A549 (cell line): Measurements from ENCODE around the gene PLA2G2E. TPM values are rescaled to one million over a fixed set of nuclear protein-coding genes. Genes with fewer than 3 reads are reported as not detected.

Experiments
- ATAC-seq, 2 experiments: fragments of 200-7000 bp in 1 of 2; fragments of >200 bp in 1 of 2; cut with Nextera tagmentation in 1 of 2; cut with Tn5 transposase in 1 of 2; 3 replicates each; pipeline versions ENCODE4 v1.8.0 to v1.9.1; 2018 to 2020; ENCODE audit warnings: mild to moderate bottlenecking in 1 of 2, moderate library complexity in 1 of 2
- CTCF ChIA-PET: fragments of 300-600 bp; sonication (Branson Sonifier 250); formaldehyde crosslinking; extraction: SDS; loops from one replicate; lab custom pipeline; 2021; ENCODE audit warnings: antibody characterized with exemption, inconsistent platforms; lab: Yijun Ruan, JAX
- POLR2A ChIA-PET: fragments of 350-600 bp; formaldehyde crosslinking; extraction: SDS; loops from one replicate; lab custom pipeline; 2021; ENCODE audit warnings: antibody characterized with exemption, inconsistent platforms; lab: Yijun Ruan, JAX
- DNase-seq, 2 experiments: peaks; one replicate each; pipeline versions ENCODE4 v3.0.0 to v3.0.0-alpha.2; 2011 to 2016; ENCODE audit warnings: low read depth in 1 of 2, low spot score in 1 of 2
- FAIRE-seq: peaks from 2 replicates; lab custom pipeline; 2011; peaks lifted over from hg19 to GRCh38; lab: Jason Lieb, UNC
- H3K27ac ChIP-seq, 2 experiments: fragments of >200 bp; sonication (Bioruptor Twin); formaldehyde crosslinking; 3 replicates each; pipeline ENCODE4 v1.5.1; 2016 to 2017
- H3K4me1 ChIP-seq: fragments of >200 bp; sonication (Bioruptor Twin); formaldehyde crosslinking; 3 replicates; pipeline ENCODE4 v1.6.1; 2016
- H3K4me2 ChIP-seq: fragments of >200 bp; sonication (Bioruptor Twin); formaldehyde crosslinking; 3 replicates; pipeline ENCODE4 v1.6.1; 2016
- H3K4me3 ChIP-seq: fragments of >200 bp; sonication (Bioruptor Twin); formaldehyde crosslinking; 3 replicates; pipeline ENCODE4 v1.5.1; 2016
- H3K9me3 ChIP-seq: fragments of >200 bp; sonication (Bioruptor Twin); formaldehyde crosslinking; 3 replicates; pipeline ENCODE4 v1.6.1; 2016
- CBX8 ChIP-seq: fragments of 200-600 bp; sonication (generic); IDR thresholded peaks from 2 replicates; pipeline ENCODE4 v1.6.1; 2016
- EHMT2 ChIP-seq: fragments of 200-600 bp; sonication (generic); IDR thresholded peaks from 2 replicates; pipeline ENCODE4 v1.6.1; 2016; ENCODE audit warnings: antibody characterized with exemption, low read depth, mild to moderate bottlenecking, moderate library complexity
- EP300 ChIP-seq, 2 experiments: fragments of >200 bp; sonication (Bioruptor Twin); formaldehyde crosslinking; IDR thresholded peaks; 2 replicates in 1 of 2; 3 replicates in 1 of 2; pipeline ENCODE4 v1.6.1; 2016 to 2017
- ESRRA ChIP-seq: fragments of 150-350 bp; IDR thresholded peaks from 2 replicates; pipeline ENCODE4 v1.6.1; 2014; ENCODE audit warnings: mild to moderate bottlenecking, low read length, borderline replicate concordance
- FOSB ChIP-seq: fragments of 250-450 bp; sonication (Bioruptor Pico); IDR thresholded peaks from 2 replicates; pipeline ENCODE4 v1.5.0; 2020; ENCODE audit warnings: mild to moderate bottlenecking, moderate library complexity
- KDM5A ChIP-seq: fragments of 200-600 bp; sonication (generic); IDR thresholded peaks from 2 replicates; pipeline ENCODE4 v1.6.1; 2016; ENCODE audit warnings: antibody characterized with exemption, mild to moderate bottlenecking
- MAFK ChIP-seq: fragments of 450-650 bp; IDR thresholded peaks from 2 replicates; pipeline ENCODE4 v1.6.1; 2014; ENCODE audit not compliant: partially characterized antibody
- NPAS2 ChIP-seq: fragments of 250-450 bp; sonication (Bioruptor Pico); IDR thresholded peaks from 2 replicates; pipeline ENCODE4 v1.8.0; 2022; ENCODE audit warnings: mild to moderate bottlenecking, moderate library complexity, borderline replicate concordance
- RARB ChIP-seq: fragments of 250-450 bp; sonication (Bioruptor Pico); IDR thresholded peaks from 2 replicates; pipeline ENCODE4 v1.8.0; 2021; ENCODE audit warnings: mild to moderate bottlenecking, moderate library complexity
- SREBF2 ChIP-seq: fragments of 450-650 bp; IDR thresholded peaks from 2 replicates; pipeline ENCODE4 v1.6.1; 2014; ENCODE audit warnings: mild to moderate bottlenecking, moderate library complexity
- ZFP36 ChIP-seq: fragments of 450-650 bp; IDR thresholded peaks from 2 replicates; pipeline ENCODE4 v1.6.1; 2014; ENCODE audit warnings: borderline replicate concordance; ENCODE audit not compliant: partially characterized antibody
- WGBS: methylation state at CpG from one replicate; pipeline ENCODE4 v1.1.6; 2017; ENCODE audit errors: missing lambda C conversion rate; 5-methylcytosine and 5-hydroxymethylcytosine counted together
- polyA plus RNA-seq, 4 experiments: library from polyadenylated mRNA; depleted of rRNA in 3 of 4; stranded (reverse); fragments of >200 nt; fragmentation: RNase III in 1 of 4; extraction: RNeasy Plus Mini Kit Qiagen cat#74134 plus additional on column Dnase treatment in 1 of 4; gene quantifications; 2 replicates in 3 of 4; 3 replicates in 1 of 4; pipeline ENCODE4 v1.2.3, GENCODE V29; 2011 to 2017
- TF ChIP-seq, protein P1 (sequence below): IDR thresholded peaks from 2 replicates; pipeline ENCODE4 v1.6.1; 2012; ENCODE audit warnings: low read depth, borderline replicate concordance
- TF ChIP-seq, protein P2 (sequence below): fragments of 450-650 bp; IDR thresholded peaks from 2 replicates; pipeline ENCODE4 v1.6.1; 2014; ENCODE audit warnings: antibody characterized with exemption
- TF ChIP-seq, protein P3 (sequence below): fragments of >200 bp; sonication (Bioruptor Twin); formaldehyde crosslinking; IDR thresholded peaks from 3 replicates; pipeline ENCODE4 v1.5.1; 2016
- TF ChIP-seq, protein P4 (sequence below): IDR thresholded peaks from 2 replicates; pipeline ENCODE4 v1.6.1; 2012
- TF ChIP-seq, protein P5 (sequence below): fragments of 150-350 bp; IDR thresholded peaks from 2 replicates; pipeline ENCODE4 v1.6.1; 2014; ENCODE audit warnings: low read depth, mild to moderate bottlenecking, low read length
- TF ChIP-seq, protein P6 (sequence below): fragments of 250-450 bp; sonication (Bioruptor Pico); IDR thresholded peaks from 2 replicates; pipeline ENCODE4 v1.5.0; 2020; ENCODE audit warnings: low read depth, mild to moderate bottlenecking, moderate library complexity
- TF ChIP-seq, protein P7 (sequence below): IDR thresholded peaks from 2 replicates; pipeline ENCODE4 v1.6.1; 2012
- TF ChIP-seq, protein P8 (sequence below): fragments of 200-600 bp; sonication (generic); IDR thresholded peaks from 2 replicates; pipeline ENCODE4 v1.6.1; 2016; ENCODE audit warnings: antibody characterized with exemption, mild to moderate bottlenecking, moderate library complexity
- TF ChIP-seq, protein P9 (sequence below): fragments of >200 bp; sonication (Bioruptor Twin); formaldehyde crosslinking; IDR thresholded peaks from 3 replicates; pipeline ENCODE4 v1.6.1; 2016

PLA2G2E gene
- polyA plus RNA-seq, 2 of the 4 experiments (the other 2 are of a cell fraction), result not detected

DNA sequence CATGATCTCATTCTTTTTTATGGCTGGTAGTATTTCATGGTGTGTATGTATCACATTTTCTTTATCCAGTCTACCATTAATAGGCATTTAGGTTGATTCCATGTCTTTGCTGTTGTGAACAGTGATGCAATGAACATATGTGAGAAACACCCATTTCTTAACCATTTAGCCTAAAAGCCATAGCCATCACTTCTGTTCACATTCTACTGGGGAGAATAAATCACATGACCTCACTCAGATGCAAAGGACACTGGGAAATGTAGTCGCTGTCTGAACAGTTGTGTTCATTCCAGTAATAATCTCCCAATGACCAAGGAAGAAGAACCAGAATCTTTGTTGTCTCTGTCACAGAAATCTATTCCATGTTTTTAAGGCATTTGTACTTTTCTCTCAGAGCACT, 15.1 kb upstream of the PLA2G2E start:
- ATAC-seq (no peak), DNase-seq (no peak), FAIRE-seq (no peak)
- WGBS, result 56% methylated on average over 1 of the region's 1 CpG
- Histone ChIP-seq H3K4me1 (no peaks in the 10 kb centered on the region), H3K4me2 (no peak overlapping the region), H3K4me3 (no peak overlapping the region), H3K9me3 (no peaks in the 10 kb centered on the region; the same call in 1 of the 3 replicates), H3K27ac (no peak overlapping the region)
- ChIA-PET POLR2A (no interaction called here), CTCF (no interaction called here)
- TF ChIP-seq, protein P1, sequence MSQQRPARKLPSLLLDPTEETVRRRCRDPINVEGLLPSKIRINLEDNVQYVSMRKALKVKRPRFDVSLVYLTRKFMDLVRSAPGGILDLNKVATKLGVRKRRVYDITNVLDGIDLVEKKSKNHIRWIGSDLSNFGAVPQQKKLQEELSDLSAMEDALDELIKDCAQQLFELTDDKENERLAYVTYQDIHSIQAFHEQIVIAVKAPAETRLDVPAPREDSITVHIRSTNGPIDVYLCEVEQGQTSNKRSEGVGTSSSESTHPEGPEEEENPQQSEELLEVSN, result no peak
- TF ChIP-seq RARB (CRISPR knock-in tag) (no peak), SREBF2 (no peak), KDM5A (no peak), FOSB (no peak), EP300 (IDR thresholded peaks at IDR 0.05) (no peak), EHMT2 (no peak), ZFP36 (no peak), MAFK (no peak), CBX8 (no peak), ESRRA (no peak), NPAS2 (CRISPR knock-in tag) (no peak)
- TF ChIP-seq, protein P2, sequence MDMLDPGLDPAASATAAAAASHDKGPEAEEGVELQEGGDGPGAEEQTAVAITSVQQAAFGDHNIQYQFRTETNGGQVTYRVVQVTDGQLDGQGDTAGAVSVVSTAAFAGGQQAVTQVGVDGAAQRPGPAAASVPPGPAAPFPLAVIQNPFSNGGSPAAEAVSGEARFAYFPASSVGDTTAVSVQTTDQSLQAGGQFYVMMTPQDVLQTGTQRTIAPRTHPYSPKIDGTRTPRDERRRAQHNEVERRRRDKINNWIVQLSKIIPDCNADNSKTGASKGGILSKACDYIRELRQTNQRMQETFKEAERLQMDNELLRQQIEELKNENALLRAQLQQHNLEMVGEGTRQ, result no peak
- TF ChIP-seq, protein P3, sequence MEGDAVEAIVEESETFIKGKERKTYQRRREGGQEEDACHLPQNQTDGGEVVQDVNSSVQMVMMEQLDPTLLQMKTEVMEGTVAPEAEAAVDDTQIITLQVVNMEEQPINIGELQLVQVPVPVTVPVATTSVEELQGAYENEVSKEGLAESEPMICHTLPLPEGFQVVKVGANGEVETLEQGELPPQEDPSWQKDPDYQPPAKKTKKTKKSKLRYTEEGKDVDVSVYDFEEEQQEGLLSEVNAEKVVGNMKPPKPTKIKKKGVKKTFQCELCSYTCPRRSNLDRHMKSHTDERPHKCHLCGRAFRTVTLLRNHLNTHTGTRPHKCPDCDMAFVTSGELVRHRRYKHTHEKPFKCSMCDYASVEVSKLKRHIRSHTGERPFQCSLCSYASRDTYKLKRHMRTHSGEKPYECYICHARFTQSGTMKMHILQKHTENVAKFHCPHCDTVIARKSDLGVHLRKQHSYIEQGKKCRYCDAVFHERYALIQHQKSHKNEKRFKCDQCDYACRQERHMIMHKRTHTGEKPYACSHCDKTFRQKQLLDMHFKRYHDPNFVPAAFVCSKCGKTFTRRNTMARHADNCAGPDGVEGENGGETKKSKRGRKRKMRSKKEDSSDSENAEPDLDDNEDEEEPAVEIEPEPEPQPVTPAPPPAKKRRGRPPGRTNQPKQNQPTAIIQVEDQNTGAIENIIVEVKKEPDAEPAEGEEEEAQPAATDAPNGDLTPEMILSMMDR, result no peak
- TF ChIP-seq, protein P4, sequence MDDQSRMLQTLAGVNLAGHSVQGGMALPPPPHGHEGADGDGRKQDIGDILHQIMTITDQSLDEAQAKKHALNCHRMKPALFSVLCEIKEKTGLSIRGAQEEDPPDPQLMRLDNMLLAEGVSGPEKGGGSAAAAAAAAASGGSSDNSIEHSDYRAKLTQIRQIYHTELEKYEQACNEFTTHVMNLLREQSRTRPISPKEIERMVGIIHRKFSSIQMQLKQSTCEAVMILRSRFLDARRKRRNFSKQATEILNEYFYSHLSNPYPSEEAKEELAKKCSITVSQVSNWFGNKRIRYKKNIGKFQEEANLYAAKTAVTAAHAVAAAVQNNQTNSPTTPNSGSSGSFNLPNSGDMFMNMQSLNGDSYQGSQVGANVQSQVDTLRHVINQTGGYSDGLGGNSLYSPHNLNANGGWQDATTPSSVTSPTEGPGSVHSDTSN, result no peak
- TF ChIP-seq, protein P5, sequence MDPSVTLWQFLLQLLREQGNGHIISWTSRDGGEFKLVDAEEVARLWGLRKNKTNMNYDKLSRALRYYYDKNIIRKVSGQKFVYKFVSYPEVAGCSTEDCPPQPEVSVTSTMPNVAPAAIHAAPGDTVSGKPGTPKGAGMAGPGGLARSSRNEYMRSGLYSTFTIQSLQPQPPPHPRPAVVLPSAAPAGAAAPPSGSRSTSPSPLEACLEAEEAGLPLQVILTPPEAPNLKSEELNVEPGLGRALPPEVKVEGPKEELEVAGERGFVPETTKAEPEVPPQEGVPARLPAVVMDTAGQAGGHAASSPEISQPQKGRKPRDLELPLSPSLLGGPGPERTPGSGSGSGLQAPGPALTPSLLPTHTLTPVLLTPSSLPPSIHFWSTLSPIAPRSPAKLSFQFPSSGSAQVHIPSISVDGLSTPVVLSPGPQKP, result no peak
- TF ChIP-seq, protein P6, sequence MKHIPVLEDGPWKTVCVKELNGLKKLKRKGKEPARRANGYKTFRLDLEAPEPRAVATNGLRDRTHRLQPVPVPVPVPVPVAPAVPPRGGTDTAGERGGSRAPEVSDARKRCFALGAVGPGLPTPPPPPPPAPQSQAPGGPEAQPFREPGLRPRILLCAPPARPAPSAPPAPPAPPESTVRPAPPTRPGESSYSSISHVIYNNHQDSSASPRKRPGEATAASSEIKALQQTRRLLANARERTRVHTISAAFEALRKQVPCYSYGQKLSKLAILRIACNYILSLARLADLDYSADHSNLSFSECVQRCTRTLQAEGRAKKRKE (CRISPR knock-in tag), result no peak
- TF ChIP-seq, protein P7, sequence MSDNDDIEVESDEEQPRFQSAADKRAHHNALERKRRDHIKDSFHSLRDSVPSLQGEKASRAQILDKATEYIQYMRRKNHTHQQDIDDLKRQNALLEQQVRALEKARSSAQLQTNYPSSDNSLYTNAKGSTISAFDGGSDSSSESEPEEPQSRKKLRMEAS, result no peak
- TF ChIP-seq, protein P8, sequence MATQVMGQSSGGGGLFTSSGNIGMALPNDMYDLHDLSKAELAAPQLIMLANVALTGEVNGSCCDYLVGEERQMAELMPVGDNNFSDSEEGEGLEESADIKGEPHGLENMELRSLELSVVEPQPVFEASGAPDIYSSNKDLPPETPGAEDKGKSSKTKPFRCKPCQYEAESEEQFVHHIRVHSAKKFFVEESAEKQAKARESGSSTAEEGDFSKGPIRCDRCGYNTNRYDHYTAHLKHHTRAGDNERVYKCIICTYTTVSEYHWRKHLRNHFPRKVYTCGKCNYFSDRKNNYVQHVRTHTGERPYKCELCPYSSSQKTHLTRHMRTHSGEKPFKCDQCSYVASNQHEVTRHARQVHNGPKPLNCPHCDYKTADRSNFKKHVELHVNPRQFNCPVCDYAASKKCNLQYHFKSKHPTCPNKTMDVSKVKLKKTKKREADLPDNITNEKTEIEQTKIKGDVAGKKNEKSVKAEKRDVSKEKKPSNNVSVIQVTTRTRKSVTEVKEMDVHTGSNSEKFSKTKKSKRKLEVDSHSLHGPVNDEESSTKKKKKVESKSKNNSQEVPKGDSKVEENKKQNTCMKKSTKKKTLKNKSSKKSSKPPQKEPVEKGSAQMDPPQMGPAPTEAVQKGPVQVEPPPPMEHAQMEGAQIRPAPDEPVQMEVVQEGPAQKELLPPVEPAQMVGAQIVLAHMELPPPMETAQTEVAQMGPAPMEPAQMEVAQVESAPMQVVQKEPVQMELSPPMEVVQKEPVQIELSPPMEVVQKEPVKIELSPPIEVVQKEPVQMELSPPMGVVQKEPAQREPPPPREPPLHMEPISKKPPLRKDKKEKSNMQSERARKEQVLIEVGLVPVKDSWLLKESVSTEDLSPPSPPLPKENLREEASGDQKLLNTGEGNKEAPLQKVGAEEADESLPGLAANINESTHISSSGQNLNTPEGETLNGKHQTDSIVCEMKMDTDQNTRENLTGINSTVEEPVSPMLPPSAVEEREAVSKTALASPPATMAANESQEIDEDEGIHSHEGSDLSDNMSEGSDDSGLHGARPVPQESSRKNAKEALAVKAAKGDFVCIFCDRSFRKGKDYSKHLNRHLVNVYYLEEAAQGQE, result no peak
- TF ChIP-seq, protein P9, sequence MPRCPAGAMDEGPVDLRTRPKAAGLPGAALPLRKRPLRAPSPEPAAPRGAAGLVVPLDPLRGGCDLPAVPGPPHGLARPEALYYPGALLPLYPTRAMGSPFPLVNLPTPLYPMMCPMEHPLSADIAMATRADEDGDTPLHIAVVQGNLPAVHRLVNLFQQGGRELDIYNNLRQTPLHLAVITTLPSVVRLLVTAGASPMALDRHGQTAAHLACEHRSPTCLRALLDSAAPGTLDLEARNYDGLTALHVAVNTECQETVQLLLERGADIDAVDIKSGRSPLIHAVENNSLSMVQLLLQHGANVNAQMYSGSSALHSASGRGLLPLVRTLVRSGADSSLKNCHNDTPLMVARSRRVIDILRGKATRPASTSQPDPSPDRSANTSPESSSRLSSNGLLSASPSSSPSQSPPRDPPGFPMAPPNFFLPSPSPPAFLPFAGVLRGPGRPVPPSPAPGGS, result no peak
